Head of caudate nucleus (tissue), 42 donors: Measurements from ENCODE around the gene OSBPL5.
"Not testable (repeated sequence)": the region's sequence is repeated elsewhere in the genome, so short reads cannot be mapped to it uniquely, and the experiment has no call there.

Experiments
- DNase-seq, 42 donors: peaks; one replicate each; pipeline versions ENCODE4 v3.0.0 to v3.0.0-alpha.2; 2020 to 2021; ENCODE audit warnings: mixed read lengths in 7 of 42
- intact Hi-C: fragments of 100-400 bp; cut with DNase I; formaldehyde crosslinking; loops from one replicate; pipeline ENCODE4 v1.15.0; 2022

OSBPL5 gene

GRCh38 chr11:3087821-3088800 lies 77.0 kb downstream of the OSBPL5 start:
- peak in 1 of 42 donors; percentile 27 for DNase-seq
- intact Hi-C loops: no loop called here

- no peak for DNase-seq
- intact Hi-C loops: no loop called here
These were observed 77.7 kb downstream of the OSBPL5 start for GRCh38 chr11:3087373-3087772.

- intact Hi-C loops: no loop called here
These were observed 78.4 kb downstream of the OSBPL5 start for GRCh38 chr11:3086671-3087150.

GRCh38 chr11:3086114-3086513 lies 79.0 kb downstream of the OSBPL5 start:
- intact Hi-C loops: no loop called here
- DNase-seq: peak in 1 of 42 donors; percentile 28

More at GRCh38 chr11:3086671-3087150, 78.4 kb downstream of the OSBPL5 start:
- DNase-seq: peak in 1 of 42 donors; percentile 29

GRCh38 chr11:3085052-3085451 lies 80.1 kb downstream of the OSBPL5 start:
- peak in 1 of 42 donors; percentile 12 for DNase-seq
- intact Hi-C loops: no loop called here

GRCh38 chr11:3083321-3083720 lies 81.8 kb downstream of the OSBPL5 start:
- intact Hi-C loops: no loop called here
- DNase-seq: peak in 1 of 42 donors; percentile 23

GRCh38 chr11:3081386-3081751 lies 83.7 kb downstream of the OSBPL5 start:
- intact Hi-C loops: no loop called here
- DNase-seq: no peak

GRCh38 chr11:3080733-3081385 lies 84.3 kb downstream of the OSBPL5 start:
- intact Hi-C loops: no loop called here
- DNase-seq: peak in 1 of 42 donors; percentile 20

GRCh38 chr11:3080104-3080503 lies 85.0 kb downstream of the OSBPL5 start:
- DNase-seq: no peak
- intact Hi-C loops: no loop called here

- DNase-seq: no peak
- intact Hi-C loops: no loop called here
These were observed 87.2 kb downstream of the OSBPL5 start for GRCh38 chr11:3077846-3078440.

GRCh38 chr11:3077189-3077836 lies 87.8 kb downstream of the OSBPL5 start:
- intact Hi-C loops: no loop called here
- peak in 1 of 42 donors; percentile 15 for DNase-seq

GRCh38 chr11:3074912-3075589 lies 90.1 kb downstream of the OSBPL5 start:
- intact Hi-C loops: no loop called here
- no peak for DNase-seq

GRCh38 chr11:3073029-3073435 lies 92.1 kb downstream of the OSBPL5 start:
- DNase-seq: no peak
- intact Hi-C loops: no loop called here

GRCh38 chr11:3069425-3069824 lies 95.7 kb downstream of the OSBPL5 start:
- intact Hi-C loops: no loop called here
- DNase-seq: no peak

GRCh38 chr11:3066308-3066707 lies 98.8 kb downstream of the OSBPL5 start:
- DNase-seq, intact Hi-C loops: not testable (repeated sequence)

GRCh38 chr11:3064709-3065108 lies 100.4 kb downstream of the OSBPL5 start:
- intact Hi-C loops, DNase-seq: not testable (repeated sequence)

GRCh38 chr11:3063876-3064275 lies 101.2 kb downstream of the OSBPL5 start:
- DNase-seq, intact Hi-C loops: not testable (repeated sequence)

GRCh38 chr11:3063432-3063831 lies 101.7 kb downstream of the OSBPL5 start:
- intact Hi-C loops: not testable (repeated sequence)

More at GRCh38 chr11:3063432-3063831, 101.7 kb downstream of the OSBPL5 start:
- DNase-seq: not testable (repeated sequence)
